Smooth muscle cell (in vitro differentiated cells): Measurements from ENCODE around the gene PROCR. TPM values are rescaled to one million over a fixed set of nuclear protein-coding genes. Genes with fewer than 3 reads are reported as not detected.
"Not testable (repeated sequence)": the region's sequence is repeated elsewhere in the genome, so short reads cannot be mapped to it uniquely, and the experiment has no call there.

Source experiments
- DNase-seq: peaks from one replicate; lab custom pipeline; 2025; ENCODE audit not compliant: unreplicated experiment; lab: John Stamatoyannopoulos, UW
- H2AFZ ChIP-seq: fragments of 200-600 bp; sonication (generic); 2 replicates; pipeline ENCODE4 v1.6.0; 2016; ENCODE audit warnings: antibody characterized with exemption, low read depth, mild to moderate bottlenecking
- H3F3A ChIP-seq: fragments of 200-600 bp; sonication (generic); 2 replicates; pipeline ENCODE4 v1.6.0; 2017; ENCODE audit warnings: antibody characterized with exemption, low read depth
- H3K27ac ChIP-seq: fragments of 200-600 bp; sonication (generic); 2 replicates; pipeline ENCODE4 v1.5.1; 2016; ENCODE audit warnings: low read depth, mild to moderate bottlenecking
- H3K27me3 ChIP-seq: fragments of 200-600 bp; sonication (generic); 2 replicates; pipeline ENCODE4 v1.6.1; 2016; ENCODE audit warnings: low read depth, mild to moderate bottlenecking
- H3K36me3 ChIP-seq: fragments of 200-600 bp; sonication (generic); 2 replicates; pipeline ENCODE4 v1.5.1; 2016; ENCODE audit warnings: low read depth
- H3K4me1 ChIP-seq: fragments of 200-600 bp; sonication (generic); 2 replicates; pipeline ENCODE4 v1.5.1; 2016; ENCODE audit warnings: low read depth
- H3K4me2 ChIP-seq: fragments of 200-600 bp; sonication (generic); 2 replicates; pipeline ENCODE4 v1.6.0; 2016; ENCODE audit warnings: mild to moderate bottlenecking
- H3K4me3 ChIP-seq: fragments of 200-600 bp; sonication (generic); 2 replicates; pipeline ENCODE4 v1.5.1; 2016; ENCODE audit warnings: mild to moderate bottlenecking
- H3K79me2 ChIP-seq: fragments of 200-600 bp; sonication (generic); 2 replicates; pipeline ENCODE4 v1.6.0; 2016; ENCODE audit warnings: low read depth, mild to moderate bottlenecking
- H3K9ac ChIP-seq: fragments of 200-600 bp; sonication (generic); 2 replicates; pipeline ENCODE4 v1.6.0; 2016; ENCODE audit warnings: low read depth
- H3K9me3 ChIP-seq: fragments of 200-600 bp; sonication (generic); replicated peaks from 2 replicates; pipeline ENCODE4 v1.5.1; 2016; ENCODE audit warnings: low read depth
- H4K20me1 ChIP-seq: fragments of 200-600 bp; sonication (generic); 2 replicates; pipeline ENCODE4 v1.6.0; 2016; ENCODE audit warnings: low read depth
- WGBS: methylation state at CpG from one replicate; pipeline ENCODE4 v1.1.7; 2016; ENCODE audit warnings: low lambda C conversion rate; 5-methylcytosine and 5-hydroxymethylcytosine counted together
- polyA plus RNA-seq: library from polyadenylated mRNA; unstranded; fragments of >200 nt; fragmentation: Nextera tagmentation; extraction: Ambion mirVana; gene quantifications from 2 replicates; pipeline ENCODE4 v1.2.1, GENCODE V29; 2016
- total RNA-seq: library from RNA; depleted of rRNA; stranded (reverse); fragments of >200 nt; gene quantifications from 2 replicates; pipeline ENCODE4 v1.2.3, GENCODE V29; 2014
- TF ChIP-seq, protein P1 (sequence below): fragments of 200-600 bp; sonication (generic); IDR thresholded peaks from 2 replicates; pipeline ENCODE4 v1.5.1; 2017; ENCODE audit warnings: borderline replicate concordance, mild to moderate bottlenecking, antibody characterized with exemption; ENCODE audit not compliant: insufficient read depth, poor library complexity, severe bottlenecking

PROCR gene
- total and polyA plus RNA-seq, 2 experiments from 2014 or later: 4.8 to 5.4 TPM

DNA sequence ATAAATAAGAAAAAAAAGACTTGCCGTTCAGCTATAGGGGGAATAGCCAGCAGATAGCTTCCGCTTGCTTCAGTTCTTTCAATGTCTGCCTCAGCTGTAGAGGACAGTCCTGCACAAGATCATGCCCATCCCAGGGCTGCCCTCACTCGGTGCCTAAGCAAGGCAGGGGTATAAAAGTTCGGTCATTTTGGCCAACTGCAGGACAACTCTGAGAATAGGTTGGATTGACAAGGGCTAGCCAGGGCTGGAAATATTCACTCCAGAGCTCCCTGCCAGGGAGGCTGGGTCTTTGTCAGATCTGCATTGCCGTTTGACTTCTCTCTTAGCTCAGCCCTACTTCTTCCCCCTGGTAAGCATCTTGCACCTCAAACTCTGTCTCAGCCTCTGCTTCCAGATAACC lies 8.4 kb downstream of the PROCR start:
- Histone ChIP-seq H3K4me1 (no peaks in the 10 kb centered on the region), H3K36me3 (no peaks in the 10 kb centered on the region), H3K27ac (no peak overlapping the region), H3K4me3 (no peak overlapping the region), H3K27me3 (no peaks in the 10 kb centered on the region), H3K9me3 (no peaks in the 10 kb centered on the region), H3F3A (no peaks in the 10 kb centered on the region), H3K9ac (no peak overlapping the region), H2AFZ (no peak overlapping the region), H3K79me2 (no peaks in the 10 kb centered on the region), H3K4me2 (no peak overlapping the region), H4K20me1 (no peaks in the 10 kb centered on the region)
- WGBS: 90% methylated on average over 5 of the region's 5 CpGs
- no peak for DNase-seq
- TF ChIP-seq, protein P1, sequence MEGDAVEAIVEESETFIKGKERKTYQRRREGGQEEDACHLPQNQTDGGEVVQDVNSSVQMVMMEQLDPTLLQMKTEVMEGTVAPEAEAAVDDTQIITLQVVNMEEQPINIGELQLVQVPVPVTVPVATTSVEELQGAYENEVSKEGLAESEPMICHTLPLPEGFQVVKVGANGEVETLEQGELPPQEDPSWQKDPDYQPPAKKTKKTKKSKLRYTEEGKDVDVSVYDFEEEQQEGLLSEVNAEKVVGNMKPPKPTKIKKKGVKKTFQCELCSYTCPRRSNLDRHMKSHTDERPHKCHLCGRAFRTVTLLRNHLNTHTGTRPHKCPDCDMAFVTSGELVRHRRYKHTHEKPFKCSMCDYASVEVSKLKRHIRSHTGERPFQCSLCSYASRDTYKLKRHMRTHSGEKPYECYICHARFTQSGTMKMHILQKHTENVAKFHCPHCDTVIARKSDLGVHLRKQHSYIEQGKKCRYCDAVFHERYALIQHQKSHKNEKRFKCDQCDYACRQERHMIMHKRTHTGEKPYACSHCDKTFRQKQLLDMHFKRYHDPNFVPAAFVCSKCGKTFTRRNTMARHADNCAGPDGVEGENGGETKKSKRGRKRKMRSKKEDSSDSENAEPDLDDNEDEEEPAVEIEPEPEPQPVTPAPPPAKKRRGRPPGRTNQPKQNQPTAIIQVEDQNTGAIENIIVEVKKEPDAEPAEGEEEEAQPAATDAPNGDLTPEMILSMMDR: no peak

DNA sequence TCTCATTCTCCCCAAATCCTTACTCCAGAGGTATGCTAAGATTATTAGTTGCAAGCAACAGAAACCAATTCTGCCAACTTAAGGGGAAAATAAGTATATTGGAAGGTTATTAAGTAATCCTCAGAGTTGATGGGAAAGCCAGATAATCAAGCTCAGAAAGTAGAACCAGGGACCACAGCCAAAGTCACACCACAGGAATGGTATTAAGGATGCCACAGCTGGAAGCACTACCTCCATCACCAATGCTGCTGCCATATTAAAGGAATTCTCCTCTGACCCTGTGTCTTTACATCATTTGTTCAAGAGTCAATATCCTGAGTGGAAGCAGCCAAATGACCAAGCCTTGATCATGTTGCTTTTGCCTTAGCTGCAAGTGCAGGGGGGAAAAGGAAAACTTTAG lies 9.9 kb downstream of the PROCR start:
- Histone ChIP-seq H3K9ac (no peak overlapping the region), H4K20me1 (no peaks in the 10 kb centered on the region), H3K4me3 (no peak overlapping the region), H2AFZ (no peak overlapping the region), H3K4me1 (no peaks in the 10 kb centered on the region), H3F3A (no peaks in the 10 kb centered on the region), H3K36me3 (no peaks in the 10 kb centered on the region), H3K27me3 (no peaks in the 10 kb centered on the region), H3K9me3 (no peaks in the 10 kb centered on the region), H3K4me2 (no peak overlapping the region), H3K27ac (no peak overlapping the region), H3K79me2 (no peaks in the 10 kb centered on the region)
- TF ChIP-seq, protein P1: no peak
- DNase-seq: no peak

GRCh38 chr20:35186691-35187289 lies 14.9 kb downstream of the PROCR start:
- not testable (repeated sequence) for H3K79me2 ChIP-seq, H4K20me1 ChIP-seq, H3K4me3 ChIP-seq, H3K4me2 ChIP-seq, H3K27ac ChIP-seq, H3K9ac ChIP-seq, DNase-seq, H3F3A ChIP-seq, H3K27me3 ChIP-seq, H3K36me3 ChIP-seq, H2AFZ ChIP-seq, H3K9me3 ChIP-seq, H3K4me1 ChIP-seq
- WGBS: 93% methylated on average over 10 of the region's 10 CpGs

GRCh38 chr20:35187584-35188190 lies 15.8 kb downstream of the PROCR start:
- no peak overlapping the region for H3K4me2 ChIP-seq
- no peaks in the 10 kb centered on the region for H4K20me1 ChIP-seq
- 80% methylated on average over 5 of the region's 5 CpGs for WGBS
- H3K79me2 ChIP-seq: no peaks in the 10 kb centered on the region
- no peak overlapping the region for H2AFZ ChIP-seq
- no peaks in the 10 kb centered on the region for H3F3A ChIP-seq
- no peak overlapping the region for H3K27ac ChIP-seq
- no peak for DNase-seq
- H3K27me3 ChIP-seq: no peaks in the 10 kb centered on the region
- H3K4me1 ChIP-seq: peaks cover 2% of the 10 kb centered on the region
- H3K9me3 ChIP-seq: no peaks in the 10 kb centered on the region
- H3K4me3 ChIP-seq: no peak overlapping the region
- no peaks in the 10 kb centered on the region for H3K36me3 ChIP-seq
- no peak overlapping the region for H3K9ac ChIP-seq
- TF ChIP-seq, protein P1: no peak

DNA sequence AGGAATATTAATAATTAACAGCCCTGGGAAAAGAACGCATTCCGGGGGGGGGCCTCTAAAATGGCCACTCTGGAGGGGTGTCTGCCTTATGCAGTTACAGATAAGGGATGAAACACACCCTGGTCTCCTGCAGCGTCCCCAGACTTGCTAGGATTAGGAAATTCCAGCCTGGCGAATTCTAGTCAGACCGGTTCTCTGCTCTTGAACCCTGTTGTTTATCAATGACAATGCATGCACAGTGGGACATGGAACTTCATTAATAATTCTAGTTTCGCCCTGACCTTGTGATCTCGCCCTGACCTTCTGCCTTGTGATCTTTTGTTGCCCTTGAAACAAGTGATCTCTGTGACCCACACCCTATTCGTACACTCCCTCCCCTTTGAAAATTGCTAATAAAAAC lies 17.4 kb downstream of the PROCR start:
- H3K36me3 ChIP-seq, H4K20me1 ChIP-seq, DNase-seq, H3K79me2 ChIP-seq, H3K4me3 ChIP-seq, H3F3A ChIP-seq, H3K9ac ChIP-seq, H3K4me2 ChIP-seq, H3K27ac ChIP-seq, H3K4me1 ChIP-seq, H2AFZ ChIP-seq, H3K9me3 ChIP-seq, H3K27me3 ChIP-seq: not testable (repeated sequence)
- 83% methylated on average over 8 of the region's 8 CpGs for WGBS
